HepG2 (cell line): ENCODE measurements around the gene PTPA. TPM values are rescaled to one million over a fixed set of nuclear protein-coding genes. Genes with fewer than 3 reads are reported as not detected.

Experiments
- ATAC-seq: fragments of 200-7000 bp; cut with Tn5 transposase; 3 replicates; pipeline ENCODE4 v1.9.1; 2020; ENCODE audit warnings: mild to moderate bottlenecking, moderate library complexity
- BruUV-seq: library from RNA; stranded (reverse); fragments of 400-500 nt; replicated peaks from 2 replicates; lab custom pipeline; 2021; lab: Mats Ljungman, UMichigan
- CTCF ChIA-PET: fragments of 300-600 bp; formaldehyde crosslinking; extraction: SDS; loops from one replicate; lab custom pipeline; 2021; ENCODE audit warnings: low total read pairs, inconsistent platforms, low intra/inter-chr PET ratio; lab: Yijun Ruan, JAX
- POLR2A ChIA-PET: fragments of 350-600 bp; sonication (Branson Sonifier 250); formaldehyde crosslinking; loops from one replicate; lab custom pipeline; 2020; ENCODE audit warnings: antibody characterized with exemption, inconsistent platforms; lab: Yijun Ruan, JAX
- DNase-seq: peaks from one replicate; pipeline ENCODE4 v3.0.0-alpha.2; 2015; ENCODE audit warnings: low spot score
- FAIRE-seq: peaks from 3 replicates; lab custom pipeline; 2011; peaks lifted over from hg19 to GRCh38; lab: Jason Lieb, UNC
- H2AFZ ChIP-seq: one replicate; pipeline ENCODE4 v1.6.1; 2011; ENCODE audit warnings: low read length, inconsistent platforms
- H3K27ac ChIP-seq: fragments of 300-600 bp; 3 replicates; pipeline ENCODE4 v1.8.0; 2011; ENCODE audit warnings: mixed run types, mild to moderate bottlenecking, mixed read lengths, low read length, inconsistent platforms; ENCODE audit not compliant: insufficient read depth; ENCODE audit errors: extremely low read length
- H3K27me3 ChIP-seq, 2 experiments: fragments of 200-600 bp in 1 of 2; 2 replicates in 1 of 2; 3 replicates in 1 of 2; pipeline versions ENCODE4 v1.6.0 to v1.8.0; 2011; ENCODE audit warnings: low read length in 2 of 2, mild to moderate bottlenecking in 2 of 2, moderate library complexity in 2 of 2, inconsistent platforms in 1 of 2; ENCODE audit not compliant: insufficient read depth in 2 of 2, control insufficient read depth in 1 of 2
- H3K36me3 ChIP-seq, 2 experiments: fragments of 200-600 bp in 1 of 2; replicated peaks in 1 of 2; 2 replicates in 1 of 2; 3 replicates in 1 of 2; pipeline versions ENCODE4 v1.5.1 to v1.8.0; 2011; ENCODE audit warnings: low read length in 2 of 2, inconsistent platforms in 1 of 2; ENCODE audit not compliant: insufficient read depth in 2 of 2, control insufficient read depth in 1 of 2
- H3K4me1 ChIP-seq: 2 replicates; pipeline ENCODE4 v1.5.1; 2012; ENCODE audit warnings: low read length, inconsistent platforms; ENCODE audit not compliant: insufficient read depth
- H3K4me2 ChIP-seq: 2 replicates; pipeline ENCODE4 v1.6.0; 2011; ENCODE audit warnings: low read depth, low read length, inconsistent platforms
- H3K4me3 ChIP-seq, 3 experiments: fragments of 200-600 bp in 1 of 3; sonication (generic), shearing (Covaris generic) in 1 of 3; replicated peaks in 1 of 3; 2 replicates each; pipeline ENCODE4 v1.5.1; 2011 to 2016; ENCODE audit warnings: low read length in 3 of 3, inconsistent platforms in 2 of 3, low read depth in 2 of 3, mild to moderate bottlenecking in 2 of 3, control low read depth in 1 of 3, mixed read lengths in 1 of 3; ENCODE audit not compliant: insufficient read depth in 1 of 3
- H3K79me2 ChIP-seq: one replicate; pipeline ENCODE4 v1.6.1; 2011; ENCODE audit warnings: low read length, inconsistent platforms; ENCODE audit not compliant: insufficient read depth
- H3K9ac ChIP-seq: 2 replicates; pipeline ENCODE4 v1.6.0; 2011; ENCODE audit warnings: mild to moderate bottlenecking, low read depth, low read length, inconsistent platforms; ENCODE audit not compliant: insufficient read depth
- H3K9me3 ChIP-seq: 2 replicates; pipeline ENCODE4 v1.5.1; 2012; ENCODE audit warnings: mild to moderate bottlenecking, low read length
- H4K20me1 ChIP-seq: 2 replicates; pipeline ENCODE4 v1.6.0; 2011; ENCODE audit warnings: inconsistent platforms, mild to moderate bottlenecking, low read length, moderate library complexity; ENCODE audit not compliant: insufficient read depth
- CREM ChIP-seq, 2 experiments: sonication (generic) in 1 of 2; formaldehyde crosslinking in 1 of 2; IDR thresholded peaks; 2 replicates each; pipeline versions ENCODE4 v1.4.0 to v1.6.1; 2016 to 2020; ENCODE audit warnings: antibody characterized with exemption in 1 of 2, mild to moderate bottlenecking in 1 of 2, missing genetic modification reagents in 1 of 2
- DR1 ChIP-seq: sonication (generic); formaldehyde crosslinking; IDR thresholded peaks from 2 replicates; pipeline ENCODE4 v1.8.0; 2021; ENCODE audit warnings: mild to moderate bottlenecking, missing genetic modification reagents, inconsistent platforms
- HNF4A ChIP-seq: sonication (generic); formaldehyde crosslinking; IDR thresholded peaks from 2 replicates; pipeline ENCODE4 v1.4.0; 2020; ENCODE audit warnings: missing genetic modification reagents
- IKZF4 ChIP-seq: sonication (generic); formaldehyde crosslinking; IDR thresholded peaks from 2 replicates; pipeline ENCODE4 v1.5.1; 2020; ENCODE audit warnings: borderline replicate concordance, mild to moderate bottlenecking, low read depth, missing genetic modification reagents; ENCODE audit errors: not compliant biosample characterization
- NFKB2 ChIP-seq: sonication (generic); formaldehyde crosslinking; IDR thresholded peaks from 2 replicates; pipeline ENCODE4 v1.4.0; 2020; ENCODE audit warnings: missing genetic modification reagents, borderline replicate concordance
- NFYB ChIP-seq: sonication (generic); formaldehyde crosslinking; IDR thresholded peaks from 2 replicates; pipeline ENCODE4 v1.4.0; 2020; ENCODE audit warnings: missing genetic modification reagents
- NFYC ChIP-seq: IDR thresholded peaks from 2 replicates; pipeline ENCODE4 v1.6.1; 2016; ENCODE audit warnings: missing genetic modification reagents, missing compliant biosample characterization
- POGZ ChIP-seq: sonication (generic); formaldehyde crosslinking; IDR thresholded peaks from 2 replicates; pipeline ENCODE4 v1.4.0; 2020; ENCODE audit warnings: mild to moderate bottlenecking, missing genetic modification reagents
- RFX5 ChIP-seq: IDR thresholded peaks from 2 replicates; pipeline ENCODE4 v1.6.1; 2011; ENCODE audit warnings: low read depth, low read length, improper control_type of control experiment
- RXRB ChIP-seq: IDR thresholded peaks from 2 replicates; pipeline ENCODE4 v1.6.1; 2016; ENCODE audit warnings: borderline replicate concordance, missing genetic modification reagents, missing compliant biosample characterization
- TEAD3 ChIP-seq: optimal IDR thresholded peaks from 2 replicates; pipeline ENCODE3; 2016; ENCODE audit warnings: borderline replicate concordance
- TGIF2 ChIP-seq: IDR thresholded peaks from 2 replicates; pipeline ENCODE4 v1.6.1; 2016; ENCODE audit warnings: control low read depth, missing compliant biosample characterization
- ZFP90 ChIP-seq: sonication (generic); formaldehyde crosslinking; IDR thresholded peaks from 2 replicates; pipeline ENCODE4 v1.8.0; 2022; ENCODE audit warnings: missing genetic modification reagents, mild to moderate bottlenecking, inconsistent platforms, borderline replicate concordance
- ZGPAT ChIP-seq: IDR thresholded peaks from 2 replicates; pipeline ENCODE4 v1.6.1; 2016; ENCODE audit warnings: mild to moderate bottlenecking
- ZNF335 ChIP-seq: sonication (generic); formaldehyde crosslinking; IDR thresholded peaks from 2 replicates; pipeline ENCODE4 v1.4.0; 2020; ENCODE audit warnings: missing genetic modification reagents
- ZNF350 ChIP-seq: sonication (generic); formaldehyde crosslinking; IDR thresholded peaks from 2 replicates; pipeline ENCODE4 v1.4.0; 2020; ENCODE audit warnings: mild to moderate bottlenecking, low read depth, missing genetic modification reagents, borderline replicate concordance
- ZNF687 ChIP-seq: sonication (generic); formaldehyde crosslinking; IDR thresholded peaks from 2 replicates; pipeline ENCODE4 v1.5.1; 2020; ENCODE audit warnings: mild to moderate bottlenecking, missing genetic modification reagents, moderate library complexity
- WGBS: methylation state at CpG from one replicate; pipeline ENCODE4 v1.1.6; 2017; ENCODE audit warnings: low lambda C conversion rate; 5-methylcytosine and 5-hydroxymethylcytosine counted together
- in situ Hi-C: cut with HindIII; loops from 2 replicates; pipeline ENCODE4 v1.10.0; 2017; ENCODE audit warnings: low pct_unique_long_range_greater_than_20kb; ENCODE audit not compliant: extremely low pct_ligation_motif_present
- intact Hi-C: fragments of 100-400 bp; cut with micrococcal nuclease; formaldehyde crosslinking; loops from one replicate; pipeline ENCODE4 v1.10.0; 2022; ENCODE audit not compliant: unreplicated experiment
- polyA plus RNA-seq, 8 experiments: library from polyadenylated mRNA; depleted of rRNA in 3 of 8; stranded (reverse) in 7 of 8; unstranded in 1 of 8; fragments of >200 nt; fragmentation: Illumina TruSeq in 4 of 8; extraction: Trizol in 4 of 8; gene quantifications; 2 replicates each; pipeline versions ENCODE4 v1.2.1 to v1.2.3, GENCODE V29; 2011 to 2016; ENCODE audit warnings: low read depth in 4 of 8, missing spikeins in 1 of 8, mixed read lengths in 1 of 8; ENCODE audit not compliant: insufficient read depth in 1 of 8
- total RNA-seq, 5 experiments: library from RNA; depleted of rRNA; stranded (reverse); fragments of >200 nt; fragmentation: Illumina TruSeq; extraction: Trizol; gene quantifications; 2 replicates each; pipeline ENCODE4 v1.2.3, GENCODE V29; 2016; ENCODE audit warnings: low read depth in 1 of 5

Gene PTPA
- total and polyA plus RNA-seq, 2 of the 13 experiments (the other 11 are each of a cell fraction or from before 2014, with no cell fraction given), result 79.3 to 105 TPM

- Histone ChIP-seq H3K27ac (peak within 1 kb of the TSS; percentile 84), H3K79me2 (peaks cover 41% of the 10 kb centered on the region), H3K9me3 (no peaks in the 10 kb centered on the region), H3K4me2 (peak within 1 kb of the TSS; percentile 99), H3K4me1 (peaks cover 70% of the 10 kb centered on the region), H3K4me3 (peak within 1 kb of the TSS; percentile 75 to 97 (median 87)), H2AFZ (no peak within 1 kb of the TSS), H3K36me3 (peaks cover 5 to 15% of the 10 kb centered on the region in 2 experiments; a peak in 4 of 5 replicates), H3K27me3 (no peaks in the 10 kb centered on the region), H3K9ac (peak within 1 kb of the TSS; percentile 90), H4K20me1 (no peaks in the 10 kb centered on the region)
- intact Hi-C loops (loop anchor here (5.0 kb wide), 1 partner anchor 43 kb away; the partner anchor contains the start of gene MIGA2), in situ Hi-C loops (no loop called here)
- FAIRE-seq, result peak; percentile 76
- under 1% methylated on average over 22 of the region's 70 CpGs for WGBS
- BruUV-seq, result no TSS peak
- ATAC-seq, result peak; percentile 95
- CTCF ChIA-PET, result no interaction called here
- POLR2A ChIA-PET, result interaction anchor here (0.8 to 1.8 kb wide), 17 partner anchors 8 to 544 kb away, joined by 3 to 18 read pairs (median 5); partner anchors contain the start of genes CRAT, MIGA2, PTPA and SH3GLB2
- peak; percentile 97 for DNase-seq
- TF ChIP-seq HNF4A (CRISPR knock-in tag) (0 out of 2 replicates have a peak, but pooled peaks have one; percentile 3), ZNF687 (CRISPR knock-in tag) (peak; percentile 78), NFYC (CRISPR knock-in tag) (peak; percentile 99), TEAD3 (CRISPR knock-in tag) (peak; percentile 34), IKZF4 (CRISPR knock-in tag) (no peak), ZFP90 (CRISPR knock-in tag) (no peak; the same call in 1 of the 2 replicates), TGIF2 (CRISPR knock-in tag) (peak; percentile 55), RXRB (CRISPR knock-in tag) (peak; percentile 16; the same call in 1 of the 2 replicates), ZNF350 (no peak; the same call in 1 of the 2 replicates), POGZ (CRISPR knock-in tag) (peak; percentile 74), NFKB2 (CRISPR knock-in tag) (peak; percentile 9; the same call in 1 of the 2 replicates), ZNF335 (0 out of 2 replicates have a peak, but pooled peaks have one; percentile 39), CREM (IDR thresholded peaks at IDR 0.05) (peak; percentile 61; the same call in 1 of the 2 replicates), CREM (CRISPR knock-in tag; IDR thresholded peaks at IDR 0.05) (no peak), ZGPAT (CRISPR knock-in tag) (peak; percentile 63), DR1 (CRISPR knock-in tag) (peak; percentile 54; the same call in 1 of the 2 replicates), NFYB (CRISPR knock-in tag) (peak; percentile 99), RFX5 (peak; percentile 94)
Observed at GRCh38 chr9:129080601-129081387, 30.4 kb upstream of the PTPA start, which contains the start of gene DOLPP1. Gene DOLPP1 (plus strand): TSS chr9:129081111. CDS start chr9:129081132, 21 bp downstream.
